WTC11 (cell line): ENCODE data around the gene NQO2.
"Not testable (repeated sequence)": the region's sequence is repeated elsewhere in the genome, so short reads cannot be mapped to it uniquely, and the experiment has no call there.

Experiments used
- CTCF ChIP-seq: fragments of 200-600 bp; IDR thresholded peaks from 2 replicates; pipeline ENCODE4 v1.8.0; 2022; ENCODE audit warnings: antibody characterized with exemption
- IRF2 ChIP-seq: sonication (generic); formaldehyde crosslinking; IDR thresholded peaks from 2 replicates; pipeline ENCODE4 v1.8.0; 2022; ENCODE audit warnings: low read depth, missing genetic modification reagents, borderline replicate concordance

GRCh38 chr6:2972685-2973084 is 27.0 kb upstream of the NQO2 start:
- TF ChIP-seq CTCF; IRF2 (CRISPR knock-in tag): not testable (repeated sequence)
